HG02763 (cell line): ENCODE results near the gene ABHD4.

Source experiments
- ATAC-seq: cut with Tn5 transposase; IDR thresholded peaks from one replicate; pipeline ENCODE4 v1.9.1; 2021; ENCODE audit warnings: mild to moderate bottlenecking, moderate library complexity; ENCODE audit not compliant: unreplicated experiment

Gene ABHD4

GRCh38 chr14:22658946-22659345, 60.8 kb downstream of the ABHD4 start:
- ATAC-seq, result no peak

- ATAC-seq, result no peak
Observed at GRCh38 chr14:22660654-22661053, 62.6 kb downstream of the ABHD4 start.
